Thoracic aorta (tissue), 2 donors: Measurements from ENCODE around the gene FHIT. TPM values are rescaled to one million over a fixed set of nuclear protein-coding genes. Genes with fewer than 3 reads are reported as not detected.

ENCODE experiments used
- ATAC-seq: fragments of 150-250 bp; one replicate; pipeline ENCODE4 v1.8.0; 2017; ENCODE audit warnings: low read depth; ENCODE audit not compliant: insufficient number of reproducible peaks, low FRiP score
- DNase-seq: peaks from one replicate; pipeline ENCODE4 v3.0.0-alpha.2; 2020; ENCODE audit warnings: low spot score
- H3K27ac ChIP-seq, 2 donors: fragments of 200-600 bp; sonication (generic); 1 replicate in 1 of 2; 2 replicates in 1 of 2; pipeline ENCODE4 v1.5.1; 2016; ENCODE audit warnings: mild to moderate bottlenecking in 2 of 2, moderate library complexity in 2 of 2
- H3K27me3 ChIP-seq: fragments of 200-600 bp; sonication (generic); replicated peaks from 2 replicates; pipeline ENCODE4 v1.6.0; 2016; ENCODE audit warnings: mild to moderate bottlenecking; ENCODE audit not compliant: insufficient read depth
- H3K36me3 ChIP-seq: fragments of 200-600 bp; sonication (generic); one replicate; pipeline ENCODE4 v1.5.1; 2016
- H3K4me1 ChIP-seq, 2 donors: fragments of 200-600 bp; sonication (generic); 1 replicate in 1 of 2; 2 replicates in 1 of 2; pipeline versions ENCODE4 v1.5.1 to v1.6.0; 2016; ENCODE audit warnings: low read depth in 2 of 2, mild to moderate bottlenecking in 1 of 2; ENCODE audit not compliant: control insufficient read depth in 1 of 2
- H3K4me3 ChIP-seq: fragments of 200-600 bp; sonication (generic); 2 replicates; pipeline ENCODE4 v1.5.1; 2016; ENCODE audit warnings: mild to moderate bottlenecking
- H3K9me3 ChIP-seq: fragments of 200-600 bp; sonication (generic); 2 replicates; pipeline ENCODE4 v1.5.1; 2016
- CTCF ChIP-seq: fragments of 200-600 bp; sonication (generic); IDR thresholded peaks from one replicate; pipeline ENCODE4 v1.5.1; 2019; ENCODE audit warnings: antibody characterized with exemption
- total RNA-seq, 2 donors: library from RNA; depleted of rRNA; stranded (reverse); fragments of >200 nt; gene quantifications; one replicate each; pipeline versions ENCODE4 v1.1.0 to v1.2.3, GENCODE V29; 2016

FHIT gene
- total RNA-seq, 2 donors from 2014 or later = 2.0 to 2.3 TPM

DNA sequence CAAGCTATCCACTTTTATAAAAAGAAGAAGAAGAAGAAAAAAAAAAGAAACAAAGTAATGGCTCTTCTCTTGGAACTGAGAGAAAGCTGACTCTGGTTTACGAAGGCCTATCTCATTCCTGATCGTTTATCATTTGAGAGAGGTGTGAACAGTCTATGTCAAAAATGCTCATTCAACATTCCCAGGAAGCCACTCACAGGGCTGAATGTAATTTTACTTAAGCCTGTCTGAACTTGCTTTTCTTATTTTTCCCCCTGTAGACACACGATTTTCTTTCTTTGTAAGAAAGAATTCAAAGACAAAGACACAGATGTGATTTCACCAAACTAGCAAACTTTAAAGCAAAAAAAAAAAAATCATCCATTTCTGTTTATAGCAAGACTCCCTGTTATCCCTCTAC lies 805.8 kb downstream of the FHIT start:
- ATAC-seq (no peak), DNase-seq (no peak)
- no peak overlapping the region for H3K4me3 ChIP-seq
- no peaks in the 10 kb centered on the region for H3K36me3 ChIP-seq
- TF ChIP-seq CTCF = no peak
- no peaks in the 10 kb centered on the region for H3K4me1 ChIP-seq
- no peaks in the 10 kb centered on the region for H3K27me3 ChIP-seq
- H3K9me3 ChIP-seq = no peaks in the 10 kb centered on the region
- H3K27ac ChIP-seq = no peak overlapping the region

- Histone ChIP-seq H3K27me3 (no peaks in the 10 kb centered on the region), H3K27ac (no peak overlapping the region), H3K9me3 (no peaks in the 10 kb centered on the region), H3K36me3 (no peaks in the 10 kb centered on the region), H3K4me3 (no peak overlapping the region), H3K4me1 (no peaks in the 10 kb centered on the region)
- DNase-seq (no peak), ATAC-seq (no peak)
- TF ChIP-seq CTCF = no peak
Observed at GRCh38 chr3:60444898-60445437, 806.3 kb downstream of the FHIT start.

GRCh38 chr3:60440869-60441268 lies 810.4 kb downstream of the FHIT start:
- no peak for TF ChIP-seq CTCF
- ATAC-seq (no peak), DNase-seq (no peak)
- H3K9me3 ChIP-seq = no peaks in the 10 kb centered on the region
- no peaks in the 10 kb centered on the region for H3K4me1 ChIP-seq
- no peak overlapping the region for H3K4me3 ChIP-seq
- no peaks in the 10 kb centered on the region for H3K27me3 ChIP-seq
- H3K27ac ChIP-seq = no peak overlapping the region
- no peaks in the 10 kb centered on the region for H3K36me3 ChIP-seq

- H3K27ac ChIP-seq = no peak overlapping the region
- no peaks in the 10 kb centered on the region for H3K9me3 ChIP-seq
- TF ChIP-seq CTCF = no peak
- H3K36me3 ChIP-seq = no peaks in the 10 kb centered on the region
- no peak overlapping the region for H3K4me3 ChIP-seq
- no peaks in the 10 kb centered on the region for H3K4me1 ChIP-seq
- ATAC-seq = no peak
- no peaks in the 10 kb centered on the region for H3K27me3 ChIP-seq
- no peak for DNase-seq
Observed at GRCh38 chr3:60435941-60436650, 815.2 kb downstream of the FHIT start.

GRCh38 chr3:60434950-60435349 lies 816.3 kb downstream of the FHIT start:
- no peak overlapping the region for H3K4me3 ChIP-seq
- no peaks in the 10 kb centered on the region for H3K9me3 ChIP-seq
- TF ChIP-seq CTCF = no peak
- ATAC-seq = no peak
- DNase-seq = no peak
- no peak overlapping the region for H3K27ac ChIP-seq
- no peaks in the 10 kb centered on the region for H3K4me1 ChIP-seq
- H3K36me3 ChIP-seq = no peaks in the 10 kb centered on the region
- no peaks in the 10 kb centered on the region for H3K27me3 ChIP-seq
